OCI-LY7 (cell line): Measurements from ENCODE around the gene PRPF38A.

Source experiments
- EZH2phosphoT487 ChIP-seq: fragments of 200-600 bp; sonication (generic); IDR thresholded peaks from 2 replicates; pipeline ENCODE4 v1.6.1; 2018; ENCODE audit warnings: low read depth, borderline replicate concordance, mild to moderate bottlenecking, mixed run types, antibody characterized with exemption, low read length, moderate library complexity, mixed read lengths
- TF ChIP-seq, protein P1 (sequence below): fragments of 200-600 bp; sonication (generic); conservative IDR thresholded peaks from 2 replicates; pipeline ENCODE4 v1.5.1; 2014; ENCODE audit warnings: mild to moderate bottlenecking, antibody characterized with exemption, low read length, moderate library complexity, mixed read lengths

DNA sequence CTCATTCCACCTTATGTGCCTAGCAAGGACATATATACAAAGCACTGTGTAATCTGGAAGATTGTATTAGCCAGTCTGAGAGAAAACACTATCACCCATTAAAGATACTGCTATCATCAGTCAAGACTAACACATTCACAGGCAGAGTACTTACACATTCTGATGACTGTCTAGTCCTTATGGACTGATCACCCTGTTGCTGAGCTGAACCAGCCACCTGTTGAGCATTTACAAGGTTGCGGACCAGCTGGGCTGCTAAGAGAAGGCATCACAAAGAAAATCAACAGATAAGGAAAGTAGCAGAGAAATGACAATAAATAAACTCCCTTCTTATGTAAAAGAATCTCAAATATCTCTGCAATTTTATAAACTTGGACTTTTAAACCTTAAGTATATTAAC, 30.8 kb downstream of the PRPF38A start:
- TF ChIP-seq, protein P1, sequence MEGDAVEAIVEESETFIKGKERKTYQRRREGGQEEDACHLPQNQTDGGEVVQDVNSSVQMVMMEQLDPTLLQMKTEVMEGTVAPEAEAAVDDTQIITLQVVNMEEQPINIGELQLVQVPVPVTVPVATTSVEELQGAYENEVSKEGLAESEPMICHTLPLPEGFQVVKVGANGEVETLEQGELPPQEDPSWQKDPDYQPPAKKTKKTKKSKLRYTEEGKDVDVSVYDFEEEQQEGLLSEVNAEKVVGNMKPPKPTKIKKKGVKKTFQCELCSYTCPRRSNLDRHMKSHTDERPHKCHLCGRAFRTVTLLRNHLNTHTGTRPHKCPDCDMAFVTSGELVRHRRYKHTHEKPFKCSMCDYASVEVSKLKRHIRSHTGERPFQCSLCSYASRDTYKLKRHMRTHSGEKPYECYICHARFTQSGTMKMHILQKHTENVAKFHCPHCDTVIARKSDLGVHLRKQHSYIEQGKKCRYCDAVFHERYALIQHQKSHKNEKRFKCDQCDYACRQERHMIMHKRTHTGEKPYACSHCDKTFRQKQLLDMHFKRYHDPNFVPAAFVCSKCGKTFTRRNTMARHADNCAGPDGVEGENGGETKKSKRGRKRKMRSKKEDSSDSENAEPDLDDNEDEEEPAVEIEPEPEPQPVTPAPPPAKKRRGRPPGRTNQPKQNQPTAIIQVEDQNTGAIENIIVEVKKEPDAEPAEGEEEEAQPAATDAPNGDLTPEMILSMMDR, result no peak
- TF ChIP-seq EZH2phosphoT487, result no peak
